HG02571 (cell line): ENCODE data around the gene OTOF.

Experiments
- ATAC-seq: cut with Tn5 transposase; IDR thresholded peaks from one replicate; pipeline ENCODE4 v1.9.1; 2021; ENCODE audit warnings: mild to moderate bottlenecking, moderate library complexity; ENCODE audit not compliant: unreplicated experiment

Gene OTOF

GRCh38 chr2:26421961-26422360 lies 56.0 kb downstream of the OTOF start:
- ATAC-seq = no peak

GRCh38 chr2:26414311-26414710 lies 63.6 kb downstream of the OTOF start:
- no peak for ATAC-seq

DNA sequence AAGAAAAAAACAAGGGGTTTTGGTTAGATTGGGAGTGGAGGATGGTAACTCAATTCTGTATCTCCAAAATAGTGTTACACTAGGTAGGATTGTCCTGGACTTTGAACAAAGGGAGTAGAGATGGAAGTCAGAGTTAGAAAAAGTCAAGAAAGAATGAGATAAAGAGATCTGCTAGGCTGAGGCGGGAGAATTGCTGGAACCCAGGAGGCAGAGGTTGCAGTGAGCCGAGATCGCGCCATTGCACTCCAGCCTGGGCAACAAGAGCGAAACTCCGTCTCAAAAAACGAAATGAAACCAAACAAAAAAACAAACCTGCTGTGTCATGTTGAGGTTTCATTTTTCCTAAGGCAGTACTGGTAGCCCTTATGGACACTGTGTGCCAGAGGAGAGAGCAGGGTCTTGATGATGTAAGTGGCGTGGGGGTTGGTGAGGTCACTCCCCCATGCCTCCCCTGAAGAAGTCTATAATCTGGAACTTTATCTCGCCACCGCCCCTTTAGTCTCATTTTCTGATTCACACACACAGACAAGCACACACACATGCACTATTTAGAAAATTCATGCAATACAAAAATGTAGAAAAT lies 65.7 kb downstream of the OTOF start:
- no peak for ATAC-seq

DNA sequence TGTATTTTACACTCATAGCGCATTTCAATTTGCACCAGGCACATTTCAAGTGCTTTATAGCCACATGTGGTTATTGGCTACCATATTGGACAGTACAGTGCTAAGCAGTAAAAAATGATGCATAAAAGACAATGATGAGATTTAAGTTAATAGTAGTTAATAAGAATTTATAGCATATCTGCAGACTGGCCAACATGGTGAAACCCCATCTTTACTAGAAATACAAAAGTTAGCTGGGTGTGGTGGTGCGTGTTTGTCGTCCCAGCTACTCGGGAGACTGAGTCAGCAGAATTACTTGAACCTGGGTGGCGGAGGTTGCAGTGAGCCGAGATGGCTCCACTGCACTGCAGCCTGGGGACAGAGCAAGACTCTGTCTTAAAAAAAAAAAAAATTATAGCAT lies 66.5 kb downstream of the OTOF start:
- no peak for ATAC-seq

GRCh38 chr2:26410764-26411243 lies 67.1 kb downstream of the OTOF start:
- no peak for ATAC-seq

DNA sequence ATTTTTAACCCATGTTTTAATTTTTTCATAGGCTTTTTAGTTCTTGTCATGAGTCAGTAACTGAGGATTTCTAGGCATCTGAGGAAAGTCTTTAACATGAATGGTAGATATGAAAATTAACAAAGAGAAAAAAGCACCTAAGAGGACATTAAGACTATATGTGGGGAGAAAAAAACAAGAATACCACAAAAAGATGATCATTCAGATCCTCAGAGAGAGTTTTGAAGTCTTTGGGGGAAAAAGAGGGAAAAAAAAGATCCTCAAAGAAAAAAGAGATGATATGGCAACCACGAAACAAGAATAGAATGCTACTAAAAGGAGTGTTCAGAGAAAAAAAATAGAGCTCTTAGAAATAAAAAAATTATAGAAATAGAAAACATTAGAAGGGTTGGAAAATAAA lies 68.1 kb downstream of the OTOF start:
- no peak for ATAC-seq

DNA sequence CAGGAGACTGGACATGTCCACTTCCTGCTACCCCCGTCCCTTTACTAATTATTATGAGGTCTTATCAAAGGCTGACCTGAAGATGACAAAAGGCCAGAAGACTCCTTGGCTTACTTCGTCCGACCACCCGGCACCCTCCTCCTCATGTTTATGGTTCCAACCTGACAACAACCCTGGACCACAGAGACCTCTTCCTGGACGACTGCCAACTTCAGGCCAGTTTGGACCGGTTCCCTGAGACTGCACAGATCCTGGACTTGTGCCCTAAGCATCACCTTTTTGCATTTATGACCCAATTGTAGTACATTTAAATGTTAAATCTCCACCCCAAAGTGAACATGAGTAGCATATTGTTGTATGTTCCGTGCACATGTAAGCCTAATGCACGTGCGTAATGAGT lies 70.4 kb downstream of the OTOF start:
- no peak for ATAC-seq
